K562 (cell line): ENCODE measurements around the gene EFNA5.

Experiments used
- DACH1 ChIP-seq: fragments of 450-650 bp; IDR thresholded peaks from 2 replicates; pipeline ENCODE4 v1.6.1; 2018; ENCODE audit not compliant: partially characterized antibody
- DPF2 ChIP-seq: fragments of 450-650 bp; IDR thresholded peaks from 2 replicates; pipeline ENCODE4 v1.6.1; 2016
- EWSR1 ChIP-seq: fragments of 450-650 bp; IDR thresholded peaks from 2 replicates; pipeline ENCODE4 v1.6.1; 2018; ENCODE audit warnings: borderline replicate concordance, mild to moderate bottlenecking, low read depth, moderate library complexity; ENCODE audit not compliant: partially characterized antibody
- FOXA1 ChIP-seq: fragments of 450-650 bp; IDR thresholded peaks from 2 replicates; pipeline ENCODE4 v1.6.1; 2016; ENCODE audit warnings: mild to moderate bottlenecking, borderline replicate concordance
- KAT7 ChIP-seq: sonication (generic); formaldehyde crosslinking; IDR thresholded peaks from 2 replicates; pipeline ENCODE4 v1.8.0; 2022; ENCODE audit warnings: missing genetic modification reagents, mild to moderate bottlenecking, borderline replicate concordance
- MECOM ChIP-seq: fragments of 250-450 bp; sonication (Bioruptor Pico); IDR thresholded peaks from 2 replicates; pipeline ENCODE4 v1.8.0; 2022; ENCODE audit warnings: inconsistent platforms
- MXI1 ChIP-seq: IDR thresholded peaks from 2 replicates; pipeline ENCODE4 v1.6.1; 2011; ENCODE audit warnings: low read depth, mild to moderate bottlenecking, improper control_type of control experiment, low read length
- POLR2AphosphoS5 ChIP-seq: IDR thresholded peaks from 2 replicates; pipeline ENCODE4 v1.6.1; 2011; ENCODE audit warnings: mild to moderate bottlenecking, low read depth, low read length, moderate library complexity; ENCODE audit not compliant: control insufficient read depth, insufficient read depth
- ZBTB7A ChIP-seq: IDR thresholded peaks from 2 replicates; pipeline ENCODE4 v1.6.1; 2011; ENCODE audit warnings: low read depth, mild to moderate bottlenecking, low read length, moderate library complexity, borderline replicate concordance; ENCODE audit not compliant: control insufficient read depth
- ZNF174 ChIP-seq: fragments of 250-450 bp; sonication (Bioruptor Pico); IDR thresholded peaks from 2 replicates; pipeline ENCODE4 v1.4.0; 2020; ENCODE audit warnings: mild to moderate bottlenecking
- ZSCAN29 ChIP-seq: fragments of 450-650 bp; IDR thresholded peaks from 2 replicates; pipeline ENCODE4 v1.6.1; 2017
- TF ChIP-seq, protein P1 (sequence below), 3 experiments: IDR thresholded peaks in 2 of 3; conservative IDR thresholded peaks in 1 of 3; 2 replicates each; pipeline ENCODE4 v1.5.1; 2011 to 2012; ENCODE audit warnings: low read length in 3 of 3, mild to moderate bottlenecking in 3 of 3, control low read depth in 2 of 3, improper control_type of control experiment in 1 of 3, inconsistent platforms in 1 of 3, low read depth in 1 of 3, mixed read lengths in 1 of 3, moderate library complexity in 1 of 3; ENCODE audit not compliant: insufficient read depth in 2 of 3

- TF ChIP-seq DPF2 (no peak), EWSR1 (no peak), DACH1 (no peak), ZNF174 (CRISPR knock-in tag) (no peak), MECOM (no peak), MXI1 (no peak), KAT7 (CRISPR knock-in tag) (no peak), POLR2AphosphoS5 (no peak), ZBTB7A (no peak), FOXA1 (no peak), ZSCAN29 (no peak)
- TF ChIP-seq, protein P1, sequence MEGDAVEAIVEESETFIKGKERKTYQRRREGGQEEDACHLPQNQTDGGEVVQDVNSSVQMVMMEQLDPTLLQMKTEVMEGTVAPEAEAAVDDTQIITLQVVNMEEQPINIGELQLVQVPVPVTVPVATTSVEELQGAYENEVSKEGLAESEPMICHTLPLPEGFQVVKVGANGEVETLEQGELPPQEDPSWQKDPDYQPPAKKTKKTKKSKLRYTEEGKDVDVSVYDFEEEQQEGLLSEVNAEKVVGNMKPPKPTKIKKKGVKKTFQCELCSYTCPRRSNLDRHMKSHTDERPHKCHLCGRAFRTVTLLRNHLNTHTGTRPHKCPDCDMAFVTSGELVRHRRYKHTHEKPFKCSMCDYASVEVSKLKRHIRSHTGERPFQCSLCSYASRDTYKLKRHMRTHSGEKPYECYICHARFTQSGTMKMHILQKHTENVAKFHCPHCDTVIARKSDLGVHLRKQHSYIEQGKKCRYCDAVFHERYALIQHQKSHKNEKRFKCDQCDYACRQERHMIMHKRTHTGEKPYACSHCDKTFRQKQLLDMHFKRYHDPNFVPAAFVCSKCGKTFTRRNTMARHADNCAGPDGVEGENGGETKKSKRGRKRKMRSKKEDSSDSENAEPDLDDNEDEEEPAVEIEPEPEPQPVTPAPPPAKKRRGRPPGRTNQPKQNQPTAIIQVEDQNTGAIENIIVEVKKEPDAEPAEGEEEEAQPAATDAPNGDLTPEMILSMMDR (IDR thresholded peaks at IDR 0.05 in 2 of 3, conservative IDR thresholded peaks at IDR 0.05 in 1 of 3; ENCODE audit: insufficient read depth in 2 of 3, low read depth in 1 of 3, low read length in 3 of 3): no peak
These were observed 117.6 kb downstream of the EFNA5 start for GRCh38 chr5:107553117-107553555.
